HG02981 (cell line): ENCODE results near the gene CNTNAP1.

Experiments
- ATAC-seq: cut with Tn5 transposase; IDR thresholded peaks from one replicate; pipeline ENCODE4 v1.9.1; 2021; ENCODE audit warnings: mild to moderate bottlenecking, moderate library complexity; ENCODE audit not compliant: unreplicated experiment

Gene CNTNAP1

GRCh38 chr17:42670789-42671657 is 11.3 kb upstream of the CNTNAP1 start:
- no peak for ATAC-seq

- ATAC-seq = no peak
Measured at GRCh38 chr17:42672038-42672437, 10.3 kb upstream of the CNTNAP1 start.

- no peak for ATAC-seq
Measured at GRCh38 chr17:42673266-42673884, 9.0 kb upstream of the CNTNAP1 start.

GRCh38 chr17:42673885-42674754 is 8.2 kb upstream of the CNTNAP1 start:
- ATAC-seq = no peak

GRCh38 chr17:42674755-42675347 is 7.5 kb upstream of the CNTNAP1 start:
- ATAC-seq = no peak

- ATAC-seq = no peak
Measured at GRCh38 chr17:42675348-42675964, 6.9 kb upstream of the CNTNAP1 start.

GRCh38 chr17:42675965-42676423 is 6.3 kb upstream of the CNTNAP1 start:
- no peak for ATAC-seq

GRCh38 chr17:42676424-42677011 is 5.8 kb upstream of the CNTNAP1 start, which contains the start of gene PLEKHH3:
Gene PLEKHH3, minus strand, starts transcription at chr17:42676994. Its CDS starts 431 bp downstream, at chr17:42676563.
- no peak for ATAC-seq

- ATAC-seq = peak; percentile 51
Measured at GRCh38 chr17:42677012-42677857, 5.1 kb upstream of the CNTNAP1 start.

- no peak for ATAC-seq
Measured at GRCh38 chr17:42677921-42678781, 4.2 kb upstream of the CNTNAP1 start.

- ATAC-seq = no peak
Measured at GRCh38 chr17:42678951-42679491, 3.3 kb upstream of the CNTNAP1 start.

- peak; percentile 26 for ATAC-seq
Measured at GRCh38 chr17:42679492-42680330, 2.6 kb upstream of the CNTNAP1 start.

GRCh38 chr17:42680331-42680808 is 2.0 kb upstream of the CNTNAP1 start:
- ATAC-seq = no peak

GRCh38 chr17:42682722-42683403 is 532 bp downstream of the CNTNAP1 start:
- ATAC-seq = no peak

- ATAC-seq = no peak
Measured at GRCh38 chr17:42683407-42684034, 1.2 kb downstream of the CNTNAP1 start.
